ENCODE measurements around the gene SNIP1.
"Not testable (repeated sequence)": the region's sequence is repeated elsewhere in the genome, so short reads cannot be mapped to it uniquely, and the experiment has no call there.

The SNIP1 gene

GRCh38 chr1:37559080-37559479 is 5.0 kb upstream of the SNIP1 start:
- DNase-seq: no peak

GRCh38 chr1:37558411-37558810 is 4.3 kb upstream of the SNIP1 start:
- no peak for DNase-seq

- no peak for DNase-seq
Observed at GRCh38 chr1:37557402-37557801, 3.3 kb upstream of the SNIP1 start.

GRCh38 chr1:37556712-37557196 is 2.7 kb upstream of the SNIP1 start, which contains the start of gene DNALI1:
DNALI1 (plus strand) TSS chr1:37556940; CDS start chr1:37556995, 55 bp downstream.
- no peak for DNase-seq

GRCh38 chr1:37553598-37553926 is 531 bp downstream of the SNIP1 start:
- no peak for DNase-seq

- DNase-seq: no peak
Observed at GRCh38 chr1:37549341-37549740, 4.8 kb downstream of the SNIP1 start.

- DNase-seq: no peak
Observed at GRCh38 chr1:37545019-37545418, 9.1 kb downstream of the SNIP1 start.

- no peak for DNase-seq
Observed at GRCh38 chr1:37544530-37544929, 9.6 kb downstream of the SNIP1 start.

- no peak for DNase-seq
Observed at GRCh38 chr1:37540036-37540785, 13.9 kb downstream of the SNIP1 start.

- not testable (repeated sequence) for DNase-seq
Observed at GRCh38 chr1:37539154-37539553, 14.9 kb downstream of the SNIP1 start.

GRCh38 chr1:37537378-37537777 is 16.7 kb downstream of the SNIP1 start:
- no peak for DNase-seq

- no peak for DNase-seq
Observed at GRCh38 chr1:37533317-37534093, 20.6 kb downstream of the SNIP1 start.

GRCh38 chr1:37532418-37533156 is 21.5 kb downstream of the SNIP1 start:
- DNase-seq: not testable (repeated sequence)

GRCh38 chr1:37529888-37530287 is 24.2 kb downstream of the SNIP1 start:
- DNase-seq: not testable (repeated sequence)

- no peak for DNase-seq
Observed at GRCh38 chr1:37519613-37520012, 34.5 kb downstream of the SNIP1 start.

- not testable (repeated sequence) for DNase-seq
Observed at GRCh38 chr1:37518929-37519328, 35.2 kb downstream of the SNIP1 start.

GRCh38 chr1:37518241-37518640 is 35.9 kb downstream of the SNIP1 start:
- not testable (repeated sequence) for DNase-seq

GRCh38 chr1:37517569-37517968 is 36.5 kb downstream of the SNIP1 start:
- no peak for DNase-seq

- DNase-seq: no peak
Observed at GRCh38 chr1:37515185-37516034, 38.7 kb downstream of the SNIP1 start.

GRCh38 chr1:37514350-37515184 is 39.5 kb downstream of the SNIP1 start, which contains the start of gene MEAF6:
MEAF6 (minus strand) TSS chr1:37514766; CDS start chr1:37514746, 20 bp downstream.
- peak; percentile 65 for DNase-seq

- peak; percentile 45 for DNase-seq
Observed at GRCh38 chr1:37513795-37514349, 40.2 kb downstream of the SNIP1 start.

All from NK-92 treated with Interleukin-12 subunit alpha and Interleukin-12 subunit beta, amount 100 ng/mL, for 24 hours (cell line).